NCI-H2171 treated with DMSO at 0.1 percent for 48 hours (cell line): ENCODE measurements around the gene TMEM115.

ENCODE experiments used
- DNase-seq: peaks from one replicate; lab custom pipeline; 2025; lab: John Stamatoyannopoulos, UW

Gene TMEM115

GRCh38 chr3:50358911-50359759 lies at the start of gene TMEM115:
Gene TMEM115 (minus strand): TSS chr3:50359521. CDS start chr3:50359063, 458 bp downstream.
- peak; percentile 96 for DNase-seq

GRCh38 chr3:50408443-50408944 lies 49.2 kb upstream of the TMEM115 start:
- no peak for DNase-seq

- no peak for DNase-seq
Observed at GRCh38 chr3:50406487-50406886, 47.2 kb upstream of the TMEM115 start.

- no peak for DNase-seq
Observed at GRCh38 chr3:50405249-50405648, 45.9 kb upstream of the TMEM115 start.

- DNase-seq, result no peak
Observed at GRCh38 chr3:50401978-50402595, 42.8 kb upstream of the TMEM115 start.

- no peak for DNase-seq
Observed at GRCh38 chr3:50396502-50396901, 37.2 kb upstream of the TMEM115 start.

GRCh38 chr3:50395070-50395860 lies 35.9 kb upstream of the TMEM115 start:
- no peak for DNase-seq

- no peak for DNase-seq
Observed at GRCh38 chr3:50393061-50393460, 33.7 kb upstream of the TMEM115 start.

GRCh38 chr3:50392101-50392715 lies 32.9 kb upstream of the TMEM115 start:
- DNase-seq, result no peak

- DNase-seq, result no peak
Observed at GRCh38 chr3:50390508-50391224, 31.3 kb upstream of the TMEM115 start.

GRCh38 chr3:50389414-50389767 lies 30.1 kb upstream of the TMEM115 start:
- no peak for DNase-seq

- DNase-seq, result no peak
Observed at GRCh38 chr3:50388720-50389413, 29.5 kb upstream of the TMEM115 start.

GRCh38 chr3:50388016-50388719 lies 28.8 kb upstream of the TMEM115 start:
- peak; percentile 29 for DNase-seq

- no peak for DNase-seq
Observed at GRCh38 chr3:50385754-50386153, 26.4 kb upstream of the TMEM115 start.

GRCh38 chr3:50383750-50384149 lies 24.4 kb upstream of the TMEM115 start:
- no peak for DNase-seq

- no peak for DNase-seq
Observed at GRCh38 chr3:50382722-50383121, 23.4 kb upstream of the TMEM115 start.

GRCh38 chr3:50381383-50381782 lies 22.1 kb upstream of the TMEM115 start:
- DNase-seq, result peak; percentile 88

GRCh38 chr3:50380405-50381085 lies 21.2 kb upstream of the TMEM115 start:
- peak; percentile 48 for DNase-seq

- DNase-seq, result no peak
Observed at GRCh38 chr3:50378757-50379156, 19.4 kb upstream of the TMEM115 start.

- DNase-seq, result no peak
Observed at GRCh38 chr3:50378024-50378423, 18.7 kb upstream of the TMEM115 start.
